Right lung (tissue), 10 donors: ENCODE measurements around the gene ZBTB14. TPM values are rescaled to one million over a fixed set of nuclear protein-coding genes. Genes with fewer than 3 reads are reported as not detected.
A peak's percentile ranks its signal among the peaks of the same experiment; 100 is the strongest.

ENCODE experiments used
- DNase-seq, 2 donors: peaks; one replicate each; pipeline ENCODE4 v3.0.0-alpha.2; 2013
- long read RNA-seq, 8 donors: transcript quantifications; one replicate each; lab custom pipeline, GENCODE V29; 2026
- polyA plus RNA-seq, 5 donors: library from polyadenylated mRNA; unstranded; fragments of 120-200 nt; gene quantifications; one replicate each; pipeline versions ENCODE4 v1.2.1 to v1.2.3, GENCODE V29; 2013; ENCODE audit warnings: inconsistent platforms in 1 of 5, low replicate concordance in 1 of 5; ENCODE audit not compliant: insufficient read length in 5 of 5, insufficient read depth in 1 of 5

Gene ZBTB14
- polyA plus RNA-seq: 10 to 100 TPM; 19.3 to 24.8 (median 22.9) TPM
- long read RNA-seq, donor 1, transcript ZBTB14-202 (3 exons, 1,814 nt): major isoform, 5 of 8 reads
- long read RNA-seq, donor 1, partial matches to known transcripts: 0 of 8 reads
- long read RNA-seq, donor 1, other reads (novel, unspliced or antisense): 0 of 8 reads
- long read RNA-seq, donor 2, partial matches to known transcripts: 0 of 3 reads
- long read RNA-seq, donor 2, other reads (novel, unspliced or antisense): 0 of 3 reads
- long read RNA-seq, donor 3, partial matches to known transcripts: 0 of 8 reads
- long read RNA-seq, donor 3, other reads (novel, unspliced or antisense): 0 of 8 reads
- long read RNA-seq, donor 4, partial matches to known transcripts: 0 of 3 reads
- long read RNA-seq, donor 4, other reads (novel, unspliced or antisense): 0 of 3 reads
- long read RNA-seq, donor 5, partial matches to known transcripts: 0 of 6 reads
- long read RNA-seq, donor 5, other reads (novel, unspliced or antisense): 0 of 6 reads
- long read RNA-seq, donor 6, transcript ZBTB14-202 (3 exons, 1,814 nt): major isoform, 5 of 8 reads
- long read RNA-seq, donor 6, partial matches to known transcripts: 0 of 8 reads
- long read RNA-seq, donor 6, other reads (novel, unspliced or antisense): 0 of 8 reads
- long read RNA-seq, donor 7, partial matches to known transcripts: 0 of 7 reads
- long read RNA-seq, donor 7, other reads (novel, unspliced or antisense): 0 of 7 reads
- long read RNA-seq, donor 8, partial matches to known transcripts: 0 of 8 reads
- long read RNA-seq, donor 8, other reads (novel, unspliced or antisense): 0 of 8 reads

GRCh38 chr18:5295231-5295920 is at the start of gene ZBTB14:
Gene ZBTB14, minus strand, starts transcription at chr18:5295726. Its CDS starts 2,480 bp downstream, at chr18:5293246.
- no peak for DNase-seq

- no peak for DNase-seq
These were observed 43.8 kb upstream of the ZBTB14 start for GRCh38 chr18:5339202-5339834.

- no peak for DNase-seq
These were observed 39.0 kb upstream of the ZBTB14 start for GRCh38 chr18:5334456-5335075.

- no peak for DNase-seq
These were observed 22.7 kb upstream of the ZBTB14 start for GRCh38 chr18:5318061-5318700.

- DNase-seq: no peak
These were observed 21.7 kb upstream of the ZBTB14 start for GRCh38 chr18:5317186-5317585.

- no peak for DNase-seq
These were observed 20.3 kb upstream of the ZBTB14 start for GRCh38 chr18:5315838-5316237.

GRCh38 chr18:5311301-5311989 is 15.9 kb upstream of the ZBTB14 start:
- no peak for DNase-seq

GRCh38 chr18:5309888-5310470 is 14.5 kb upstream of the ZBTB14 start:
- no peak for DNase-seq

GRCh38 chr18:5305835-5306234 is 10.3 kb upstream of the ZBTB14 start:
- DNase-seq: no peak

- no peak for DNase-seq
These were observed 8.7 kb upstream of the ZBTB14 start for GRCh38 chr18:5304232-5304631.

GRCh38 chr18:5303636-5304035 is 8.1 kb upstream of the ZBTB14 start:
- no peak for DNase-seq

GRCh38 chr18:5302606-5303005 is 7.1 kb upstream of the ZBTB14 start:
- DNase-seq: no peak

GRCh38 chr18:5300476-5301010 is 5.0 kb upstream of the ZBTB14 start:
- peak; percentile 37 to 49 for DNase-seq

- DNase-seq: no peak
These were observed 2.8 kb upstream of the ZBTB14 start for GRCh38 chr18:5298156-5298852.

GRCh38 chr18:5297597-5297996 is 2.1 kb upstream of the ZBTB14 start:
- no peak for DNase-seq

GRCh38 chr18:5296706-5297320 is 1.3 kb upstream of the ZBTB14 start:
- peak; percentile 78 to 79 for DNase-seq

- peak; percentile 96 to 97 for DNase-seq
These were observed 617 bp upstream of the ZBTB14 start for GRCh38 chr18:5295981-5296705.
